Mesendoderm (in vitro differentiated cells): ENCODE measurements around the gene FEM1A.

Experiments used
- DNase-seq: peaks from one replicate; pipeline ENCODE4 v3.0.0; 2013
- H2AK5ac ChIP-seq: 2 replicates; pipeline ENCODE4 v1.6.1; 2013; ENCODE audit warnings: low read length, inconsistent platforms
- H2BK120ac ChIP-seq: 2 replicates; pipeline ENCODE4 v1.6.1; 2013; ENCODE audit warnings: low read depth, mild to moderate bottlenecking, low read length, moderate library complexity, mixed read lengths
- H2BK15ac ChIP-seq: replicated peaks from 2 replicates; pipeline ENCODE4 v1.6.1; 2013; ENCODE audit warnings: low read depth, mild to moderate bottlenecking, moderate library complexity
- H2BK5ac ChIP-seq: 2 replicates; pipeline ENCODE4 v1.6.1; 2013; ENCODE audit warnings: low read length, inconsistent platforms
- H3K18ac ChIP-seq: 2 replicates; pipeline ENCODE4 v1.6.1; 2013; ENCODE audit warnings: mild to moderate bottlenecking, low read length, mixed read lengths
- H3K23ac ChIP-seq: one replicate; pipeline ENCODE4 v1.6.1; 2013; ENCODE audit warnings: low read length
- H3K27ac ChIP-seq: 2 replicates; pipeline ENCODE4 v1.5.1; 2013; ENCODE audit warnings: low read depth, mild to moderate bottlenecking, inconsistent platforms, low read length, moderate library complexity
- H3K27me3 ChIP-seq: 2 replicates; pipeline ENCODE4 v1.6.1; 2013; ENCODE audit warnings: low read length, control low read depth, mild to moderate bottlenecking, inconsistent platforms; ENCODE audit not compliant: insufficient read depth, poor library complexity
- H3K36me3 ChIP-seq: 2 replicates; pipeline ENCODE4 v1.6.1; 2013; ENCODE audit warnings: low read length, inconsistent platforms; ENCODE audit not compliant: control insufficient read depth, insufficient read depth
- H3K4ac ChIP-seq: one replicate; pipeline ENCODE4 v1.6.1; 2013; ENCODE audit warnings: low read depth, mild to moderate bottlenecking, low read length, moderate library complexity
- H3K4me1 ChIP-seq: 2 replicates; pipeline ENCODE4 v1.6.1; 2013; ENCODE audit warnings: low read depth, low read length, inconsistent platforms; ENCODE audit not compliant: control insufficient read depth
- H3K4me2 ChIP-seq: 2 replicates; pipeline ENCODE4 v1.6.1; 2013; ENCODE audit warnings: low read length
- H3K4me3 ChIP-seq: 2 replicates; pipeline ENCODE4 v1.5.1; 2013; ENCODE audit warnings: mild to moderate bottlenecking, low read length
- H3K56ac ChIP-seq: one replicate; pipeline ENCODE4 v1.6.1; 2013; ENCODE audit warnings: low read length
- H3K79me1 ChIP-seq: 2 replicates; pipeline ENCODE4 v1.6.1; 2013; ENCODE audit warnings: low read length, inconsistent platforms
- H3K79me2 ChIP-seq: 2 replicates; pipeline ENCODE4 v1.6.1; 2013; ENCODE audit warnings: mild to moderate bottlenecking, low read length; ENCODE audit not compliant: control insufficient read depth, insufficient read depth
- H3K9ac ChIP-seq: 2 replicates; pipeline ENCODE4 v1.6.1; 2013; ENCODE audit warnings: low read length, inconsistent platforms
- H4K5ac ChIP-seq: one replicate; pipeline ENCODE4 v1.6.1; 2013; ENCODE audit warnings: low read length
- H4K8ac ChIP-seq: one replicate; pipeline ENCODE4 v1.6.1; 2013; ENCODE audit warnings: low read depth, mild to moderate bottlenecking, control low read depth, low read length, moderate library complexity
- WGBS: extraction: QIAGEN DNeasy Blood & Tissue Kit; methylation state at CpG from one replicate; pipeline ENCODE4 v1.1.7; 2013; ENCODE audit warnings: low lambda C conversion rate, missing lambda C conversion rate; ENCODE audit not compliant: insufficient coverage; ENCODE audit errors: extremely low coverage; 5-methylcytosine and 5-hydroxymethylcytosine counted together

The FEM1A gene

DNA sequence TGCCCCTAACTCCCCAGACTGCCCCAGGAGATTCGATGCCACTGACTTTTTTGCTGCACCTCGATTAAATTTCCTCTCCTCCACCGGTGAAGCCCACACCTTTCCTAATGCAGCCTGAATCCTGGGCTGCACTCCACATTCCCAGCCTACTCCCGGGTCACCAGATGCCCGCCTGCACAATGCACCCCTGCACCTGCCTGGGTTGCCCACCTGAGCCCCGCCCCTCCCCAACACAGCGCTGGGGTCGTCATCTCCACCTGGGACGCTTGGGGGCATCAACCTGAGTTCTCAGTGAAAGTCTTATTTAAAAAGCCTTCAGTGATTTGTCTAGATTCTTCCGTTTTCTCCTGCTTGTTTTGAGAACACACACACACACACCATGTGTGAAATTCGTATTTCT, 43.3 kb upstream of the FEM1A start:
- H3K27ac ChIP-seq: no peak overlapping the region
- no peak overlapping the region for H2BK15ac ChIP-seq
- no CpG with 5 or more reads among the region's 11 CpGs for WGBS

GRCh38 chr19:4748589-4748988, 42.9 kb upstream of the FEM1A start:
- Histone ChIP-seq H4K8ac (no peak overlapping the region), H2AK5ac (no peak overlapping the region), H3K79me1 (no peaks in the 10 kb centered on the region), H3K79me2 (no peaks in the 10 kb centered on the region), H2BK120ac (no peak overlapping the region), H3K4ac (no peak overlapping the region), H3K4me1 (no peaks in the 10 kb centered on the region), H3K23ac (no peak overlapping the region), H3K4me3 (no peak overlapping the region), H3K9ac (no peak overlapping the region), H3K56ac (no peak overlapping the region), H3K4me2 (no peak overlapping the region), H2BK15ac (no peak overlapping the region), H3K18ac (no peak overlapping the region), H3K36me3 (no peaks in the 10 kb centered on the region), H4K5ac (no peak overlapping the region), H3K27ac (no peak overlapping the region), H3K27me3 (no peaks in the 10 kb centered on the region), H2BK5ac (no peak overlapping the region)
- DNase-seq: no peak
- no CpG with 5 or more reads among the region's 9 CpGs for WGBS

More for the DNA sequence above, 43.3 kb upstream of the FEM1A start:
- no peak overlapping the region for H2BK5ac ChIP-seq
- no peak overlapping the region for H2BK120ac ChIP-seq
- no peak overlapping the region for H3K4ac ChIP-seq
- no peaks in the 10 kb centered on the region for H3K4me1 ChIP-seq
- no peak overlapping the region for H2AK5ac ChIP-seq
- no peak overlapping the region for H3K56ac ChIP-seq
- no peaks in the 10 kb centered on the region for H3K36me3 ChIP-seq
- no peak overlapping the region for H3K18ac ChIP-seq
- H3K23ac ChIP-seq: no peak overlapping the region
- H3K79me1 ChIP-seq: no peaks in the 10 kb centered on the region
- no peak overlapping the region for H3K4me2 ChIP-seq
- no peak overlapping the region for H3K4me3 ChIP-seq
- no peak overlapping the region for H3K9ac ChIP-seq
- DNase-seq: no peak
- H4K5ac ChIP-seq: no peak overlapping the region
- no peaks in the 10 kb centered on the region for H3K27me3 ChIP-seq
- no peak overlapping the region for H4K8ac ChIP-seq
- no peaks in the 10 kb centered on the region for H3K79me2 ChIP-seq

- Histone ChIP-seq H3K79me1 (no peaks in the 10 kb centered on the region), H2BK15ac (no peak overlapping the region), H3K79me2 (no peaks in the 10 kb centered on the region), H3K56ac (no peak overlapping the region), H3K4ac (no peak overlapping the region), H3K18ac (no peak overlapping the region), H3K23ac (no peak overlapping the region), H2BK5ac (no peak overlapping the region), H3K27me3 (no peaks in the 10 kb centered on the region), H3K9ac (no peak overlapping the region), H2AK5ac (no peak overlapping the region), H3K4me3 (no peak overlapping the region), H3K4me2 (no peak overlapping the region), H3K27ac (no peak overlapping the region), H4K5ac (no peak overlapping the region), H3K4me1 (no peaks in the 10 kb centered on the region), H4K8ac (no peak overlapping the region), H2BK120ac (no peak overlapping the region), H3K36me3 (no peaks in the 10 kb centered on the region)
- DNase-seq: no peak
- WGBS: no CpG with 5 or more reads among the region's 18 CpGs
Measured at GRCh38 chr19:4749870-4750590, 41.5 kb upstream of the FEM1A start.

DNA sequence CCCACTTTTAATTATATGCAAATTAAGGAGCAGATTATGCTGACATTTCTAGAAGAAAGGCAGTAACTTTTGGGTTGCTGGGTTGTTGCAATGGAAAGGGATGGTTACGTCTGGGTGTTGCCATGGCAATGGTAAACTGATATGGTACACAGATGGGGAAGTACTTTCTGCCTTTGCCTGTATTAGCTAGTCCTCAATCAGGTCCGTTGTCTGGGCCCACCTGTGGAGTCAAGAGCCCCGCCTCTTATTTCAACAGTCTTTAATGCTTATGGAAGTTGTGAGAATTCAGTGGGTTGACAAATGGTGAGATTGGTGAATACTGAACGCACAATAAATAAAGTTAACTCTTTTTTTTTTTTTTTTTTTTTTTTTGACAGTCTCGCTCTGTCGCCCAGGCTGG, 37.3 kb upstream of the FEM1A start:
- no peak overlapping the region for H2BK5ac ChIP-seq
- no peak overlapping the region for H3K9ac ChIP-seq
- peak; percentile 71 for DNase-seq
- no peak overlapping the region for H3K4ac ChIP-seq
- no peaks in the 10 kb centered on the region for H3K27me3 ChIP-seq
- no peak overlapping the region for H3K4me2 ChIP-seq
- H4K5ac ChIP-seq: no peak overlapping the region
- H3K4me3 ChIP-seq: no peak overlapping the region
- no peak overlapping the region for H4K8ac ChIP-seq
- no peaks in the 10 kb centered on the region for H3K4me1 ChIP-seq
- H3K79me1 ChIP-seq: no peaks in the 10 kb centered on the region
- no peak overlapping the region for H2BK120ac ChIP-seq
- no peak overlapping the region for H3K18ac ChIP-seq
- H3K36me3 ChIP-seq: no peaks in the 10 kb centered on the region
- no peak overlapping the region for H2AK5ac ChIP-seq
- H2BK15ac ChIP-seq: no peak overlapping the region
- no CpG with 5 or more reads among the region's 6 CpGs for whole genome bisulfite sequencing
- H3K56ac ChIP-seq: no peak overlapping the region
- H3K23ac ChIP-seq: no peak overlapping the region
- H3K27ac ChIP-seq: no peak overlapping the region
- H3K79me2 ChIP-seq: no peaks in the 10 kb centered on the region

- Histone ChIP-seq H3K9ac (no peak overlapping the region), H4K5ac (no peak overlapping the region), H3K18ac (no peak overlapping the region), H2AK5ac (no peak overlapping the region), H3K27me3 (no peaks in the 10 kb centered on the region), H3K27ac (no peak overlapping the region), H3K56ac (no peak overlapping the region), H2BK120ac (no peak overlapping the region), H3K79me2 (no peaks in the 10 kb centered on the region), H3K4me2 (no peak overlapping the region), H2BK15ac (no peak overlapping the region), H3K4ac (no peak overlapping the region), H2BK5ac (no peak overlapping the region), H3K4me1 (no peaks in the 10 kb centered on the region), H3K4me3 (no peak overlapping the region), H3K36me3 (no peaks in the 10 kb centered on the region), H4K8ac (no peak overlapping the region), H3K79me1 (no peaks in the 10 kb centered on the region), H3K23ac (no peak overlapping the region)
- DNase-seq: no peak
- WGBS: no CpG with 5 or more reads among the region's 7 CpGs
Measured at GRCh38 chr19:4755459-4755858, 36.1 kb upstream of the FEM1A start.

DNA sequence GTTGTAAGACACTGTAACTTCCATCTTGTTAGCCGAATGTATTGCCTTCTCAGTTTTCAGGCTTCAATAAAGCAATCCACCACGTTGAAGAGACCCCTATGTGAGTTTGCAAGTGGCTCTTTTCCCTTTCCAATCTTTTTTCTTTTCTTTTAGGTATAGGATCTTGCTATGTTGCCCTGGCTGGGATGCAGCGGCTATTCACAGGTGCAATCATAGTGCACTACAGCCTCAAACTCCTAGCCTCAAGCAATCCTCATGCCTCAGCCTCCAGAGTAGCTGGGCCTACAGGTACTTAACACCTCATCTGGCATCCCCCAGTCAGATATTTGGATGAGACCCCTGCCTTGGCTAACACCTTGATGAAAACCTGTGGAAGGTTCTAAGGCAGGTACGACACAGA, 33.5 kb upstream of the FEM1A start:
- Histone ChIP-seq H3K4me1 (no peaks in the 10 kb centered on the region), H3K56ac (no peak overlapping the region), H3K4me3 (no peak overlapping the region), H3K9ac (no peak overlapping the region), H4K8ac (no peak overlapping the region), H3K36me3 (no peaks in the 10 kb centered on the region), H3K4ac (no peak overlapping the region), H3K79me1 (no peaks in the 10 kb centered on the region), H2BK15ac (no peak overlapping the region), H2AK5ac (no peak overlapping the region), H3K79me2 (no peaks in the 10 kb centered on the region), H3K18ac (no peak overlapping the region), H3K27ac (no peak overlapping the region), H4K5ac (no peak overlapping the region), H3K27me3 (no peaks in the 10 kb centered on the region), H2BK120ac (no peak overlapping the region), H2BK5ac (no peak overlapping the region), H3K4me2 (no peak overlapping the region), H3K23ac (no peak overlapping the region)
- WGBS: no CpG with 5 or more reads among the region's 4 CpGs
- DNase-seq: no peak
